Neural cell (in vitro differentiated cells): Measurements from ENCODE around the gene SLF2. TPM values are rescaled to one million over a fixed set of nuclear protein-coding genes. Genes with fewer than 3 reads are reported as not detected.

Experiments used
- H2AFZ ChIP-seq: fragments of 200-600, 300-800 bp; sonication (generic), shearing (Covaris generic); 2 replicates; pipeline ENCODE4 v1.6.0; 2014; ENCODE audit warnings: low read depth, mild to moderate bottlenecking, antibody characterized with exemption, low read length, moderate library complexity
- H3F3A ChIP-seq: fragments of 200-600 bp; shearing (Covaris generic); 2 replicates; pipeline ENCODE4 v1.6.1; 2016; ENCODE audit warnings: mild to moderate bottlenecking, moderate library complexity, mixed read lengths, antibody characterized with exemption, low read length; ENCODE audit not compliant: insufficient read depth, poor library complexity, severe bottlenecking
- H3K27ac ChIP-seq: fragments of 200-600, 300-800 bp; sonication (generic), shearing (Covaris generic); 2 replicates; pipeline ENCODE4 v1.5.1; 2014; ENCODE audit warnings: mild to moderate bottlenecking, low read length, moderate library complexity
- H3K27me3 ChIP-seq: fragments of 300-800, 200-600 bp; sonication (generic), shearing (Covaris generic); 2 replicates; pipeline ENCODE4 v1.6.0; 2014; ENCODE audit warnings: mild to moderate bottlenecking, low read depth, low read length, moderate library complexity; ENCODE audit not compliant: insufficient read depth
- H3K36me3 ChIP-seq: fragments of 300-800, 200-600 bp; sonication (generic), shearing (Covaris generic); 2 replicates; pipeline ENCODE4 v1.5.1; 2014; ENCODE audit warnings: mild to moderate bottlenecking, antibody characterized with exemption, low read length, moderate library complexity; ENCODE audit not compliant: insufficient read depth
- H3K4me2 ChIP-seq: fragments of 300-800, 200-600 bp; sonication (generic), shearing (Covaris generic); 2 replicates; pipeline ENCODE4 v1.6.0; 2014; ENCODE audit warnings: mild to moderate bottlenecking, low read length
- H3K4me3 ChIP-seq: fragments of 300-800, 200-600 bp; sonication (generic), shearing (Covaris generic); 2 replicates; pipeline ENCODE4 v1.5.1; 2014; ENCODE audit warnings: mild to moderate bottlenecking, low read length, moderate library complexity
- H3K79me2 ChIP-seq: fragments of 200-600 bp; shearing (Covaris generic); replicated peaks from 2 replicates; pipeline ENCODE4 v1.6.0; 2014; ENCODE audit warnings: mild to moderate bottlenecking, low read length, moderate library complexity; ENCODE audit not compliant: insufficient read depth
- H3K9ac ChIP-seq: fragments of 300-800, 200-600 bp; sonication (generic), shearing (Covaris generic); 2 replicates; pipeline ENCODE4 v1.6.1; 2016; ENCODE audit warnings: mild to moderate bottlenecking, low read length, mixed read lengths
- H3K9me2 ChIP-seq: fragments of 200-600 bp; shearing (Covaris generic); 2 replicates; pipeline ENCODE4 v1.6.1; 2016; ENCODE audit warnings: mild to moderate bottlenecking, low read length, mixed read lengths; ENCODE audit not compliant: insufficient read depth
- H3K9me3 ChIP-seq: fragments of 200-600, 300-800 bp; sonication (generic), shearing (Covaris generic); 2 replicates; pipeline ENCODE4 v1.6.1; 2016; ENCODE audit warnings: mild to moderate bottlenecking, mixed run types, low read length, moderate library complexity, mixed read lengths
- H4K20me1 ChIP-seq: fragments of 200-600 bp; shearing (Covaris generic); 2 replicates; pipeline ENCODE4 v1.6.1; 2016; ENCODE audit warnings: mild to moderate bottlenecking, mixed run types; ENCODE audit not compliant: insufficient read depth
- EP300 ChIP-seq: fragments of 450-650 bp; conservative IDR thresholded peaks from 2 replicates; pipeline ENCODE4 v1.6.1; 2014; ENCODE audit warnings: antibody characterized with exemption, mild to moderate bottlenecking, moderate library complexity; ENCODE audit not compliant: poor library complexity, severe bottlenecking
- EZH2 ChIP-seq: fragments of 200-600, 300-800 bp; shearing (Covaris generic), sonication (generic); IDR thresholded peaks from 2 replicates; pipeline ENCODE4 v1.6.1; 2014; ENCODE audit warnings: antibody characterized with exemption, low read length, borderline replicate concordance, mild to moderate bottlenecking; ENCODE audit not compliant: insufficient read depth, poor library complexity, severe bottlenecking
- MXI1 ChIP-seq: fragments of 450-650 bp; conservative IDR thresholded peaks from 2 replicates; pipeline ENCODE4 v1.6.1; 2014; ENCODE audit warnings: antibody characterized with exemption, mild to moderate bottlenecking; ENCODE audit not compliant: poor library complexity, severe bottlenecking
- POLR2AphosphoS5 ChIP-seq: IDR thresholded peaks from 2 replicates; pipeline ENCODE4 v1.6.1; 2012
- RAD21 ChIP-seq: fragments of 450-650 bp; conservative IDR thresholded peaks from 2 replicates; pipeline ENCODE4 v1.6.1; 2014; ENCODE audit warnings: antibody characterized with exemption, mild to moderate bottlenecking, moderate library complexity
- REST ChIP-seq: IDR thresholded peaks from 2 replicates; pipeline ENCODE4 v1.6.1; 2012; ENCODE audit warnings: borderline replicate concordance
- SMC3 ChIP-seq: fragments of 450-650 bp; conservative IDR thresholded peaks from 2 replicates; pipeline ENCODE4 v1.6.1; 2014; ENCODE audit warnings: antibody characterized with exemption, mild to moderate bottlenecking, moderate library complexity; ENCODE audit not compliant: poor library complexity
- TAF1 ChIP-seq: IDR thresholded peaks from 2 replicates; pipeline ENCODE4 v1.6.1; 2012; ENCODE audit warnings: low read depth
- polyA plus RNA-seq: library from polyadenylated mRNA; depleted of rRNA; stranded (reverse); fragments of >200 nt; gene quantifications from 2 replicates; pipeline ENCODE4 v1.2.3, GENCODE V29; 2014
- TF ChIP-seq, protein P1 (sequence below): fragments of 450-650 bp; IDR thresholded peaks from 2 replicates; pipeline ENCODE4 v1.5.1; 2014; ENCODE audit warnings: antibody characterized with exemption, mild to moderate bottlenecking, moderate library complexity; ENCODE audit not compliant: poor library complexity, severe bottlenecking

The SLF2 gene
- polyA plus RNA-seq, 1 donor from 2014 or later = 43.0 TPM

- Histone ChIP-seq H3K4me3 (no peak overlapping the region), H3K36me3 (no peaks in the 10 kb centered on the region), H3K9me3 (no peaks in the 10 kb centered on the region), H3K4me2 (no peak overlapping the region), H3K9me2 (no peaks in the 10 kb centered on the region), H3F3A (no peaks in the 10 kb centered on the region), H3K79me2 (no peaks in the 10 kb centered on the region), H3K27me3 (peaks cover 71% of the 10 kb centered on the region), H2AFZ (no peak overlapping the region), H3K9ac (no peak overlapping the region), H4K20me1 (no peaks in the 10 kb centered on the region), H3K27ac (no peak overlapping the region)
- TF ChIP-seq TAF1 (no peak), RAD21 (no peak)
Observed at GRCh38 chr10:100864978-100865377, 47.8 kb upstream of the SLF2 start.

DNA sequence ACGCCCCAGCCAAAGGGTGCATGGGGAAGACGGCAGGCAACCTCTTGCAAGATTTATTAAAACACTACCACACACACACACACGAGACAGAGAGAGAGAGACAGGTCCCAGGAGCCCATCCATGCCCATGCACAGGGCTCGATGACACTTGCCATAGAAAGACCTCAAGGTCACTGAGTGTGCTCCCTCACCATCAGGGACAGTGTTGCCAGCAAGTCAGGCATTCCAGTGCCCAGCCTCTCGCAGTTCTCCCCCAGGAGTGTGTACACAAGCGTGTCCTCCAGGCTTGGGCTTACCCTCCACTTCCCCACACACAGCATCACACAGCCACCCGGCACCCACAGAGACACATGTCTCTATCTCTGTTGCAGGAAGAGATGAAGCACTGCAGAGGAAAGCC, 46.8 kb upstream of the SLF2 start:
- Histone ChIP-seq H3K79me2 (no peaks in the 10 kb centered on the region), H4K20me1 (no peaks in the 10 kb centered on the region), H3K9me3 (no peaks in the 10 kb centered on the region), H3K27me3 (peaks cover 64% of the 10 kb centered on the region), H2AFZ (no peak overlapping the region), H3K36me3 (no peaks in the 10 kb centered on the region), H3K9me2 (no peaks in the 10 kb centered on the region), H3K27ac (no peak overlapping the region), H3F3A (no peaks in the 10 kb centered on the region), H3K9ac (no peak overlapping the region), H3K4me3 (no peak overlapping the region), H3K4me2 (no peak overlapping the region)
- no peak for TF ChIP-seq REST
- TF ChIP-seq TAF1 = no peak
- no peak for TF ChIP-seq EP300
- TF ChIP-seq SMC3 = no peak
- TF ChIP-seq EZH2 = no peak
- no peak for TF ChIP-seq RAD21
- no peak for TF ChIP-seq MXI1
- TF ChIP-seq POLR2AphosphoS5 = no peak
- TF ChIP-seq, protein P1, sequence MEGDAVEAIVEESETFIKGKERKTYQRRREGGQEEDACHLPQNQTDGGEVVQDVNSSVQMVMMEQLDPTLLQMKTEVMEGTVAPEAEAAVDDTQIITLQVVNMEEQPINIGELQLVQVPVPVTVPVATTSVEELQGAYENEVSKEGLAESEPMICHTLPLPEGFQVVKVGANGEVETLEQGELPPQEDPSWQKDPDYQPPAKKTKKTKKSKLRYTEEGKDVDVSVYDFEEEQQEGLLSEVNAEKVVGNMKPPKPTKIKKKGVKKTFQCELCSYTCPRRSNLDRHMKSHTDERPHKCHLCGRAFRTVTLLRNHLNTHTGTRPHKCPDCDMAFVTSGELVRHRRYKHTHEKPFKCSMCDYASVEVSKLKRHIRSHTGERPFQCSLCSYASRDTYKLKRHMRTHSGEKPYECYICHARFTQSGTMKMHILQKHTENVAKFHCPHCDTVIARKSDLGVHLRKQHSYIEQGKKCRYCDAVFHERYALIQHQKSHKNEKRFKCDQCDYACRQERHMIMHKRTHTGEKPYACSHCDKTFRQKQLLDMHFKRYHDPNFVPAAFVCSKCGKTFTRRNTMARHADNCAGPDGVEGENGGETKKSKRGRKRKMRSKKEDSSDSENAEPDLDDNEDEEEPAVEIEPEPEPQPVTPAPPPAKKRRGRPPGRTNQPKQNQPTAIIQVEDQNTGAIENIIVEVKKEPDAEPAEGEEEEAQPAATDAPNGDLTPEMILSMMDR = no peak
